K562 (cell line): ENCODE measurements around the gene POLR3GL. TPM values are rescaled to one million over a fixed set of nuclear protein-coding genes. Genes with fewer than 3 reads are reported as not detected.

Experiments
- CBX3 ChIP-seq, 2 experiments: IDR thresholded peaks; 1 replicate in 1 of 2; 2 replicates in 1 of 2; pipeline ENCODE4 v1.6.1; 2012; ENCODE audit warnings: inconsistent platforms in 2 of 2, low read length in 2 of 2, borderline replicate concordance in 1 of 2, control low read depth in 1 of 2
- COPS2 ChIP-seq: fragments of 450-650 bp; conservative IDR thresholded peaks from 2 replicates; pipeline ENCODE4 v1.6.1; 2016; ENCODE audit warnings: mild to moderate bottlenecking, moderate library complexity
- CREM ChIP-seq: IDR thresholded peaks from 2 replicates; pipeline ENCODE4 v1.6.1; 2014; ENCODE audit warnings: antibody characterized with exemption, low read depth
- DPF2 ChIP-seq: fragments of 450-650 bp; IDR thresholded peaks from 2 replicates; pipeline ENCODE4 v1.6.1; 2016
- GTF2E2 ChIP-seq: fragments of 200-800 bp; sonication (Bioruptor generic); IDR thresholded peaks from 2 replicates; pipeline ENCODE4 v1.6.1; 2016; ENCODE audit warnings: missing genetic modification characterization, missing compliant biosample characterization
- JUN ChIP-seq, 2 experiments: sonication (generic) in 1 of 2; formaldehyde crosslinking in 1 of 2; IDR thresholded peaks; 2 replicates each; pipeline versions ENCODE4 v1.6.1 to v1.8.0; 2012 to 2022; ENCODE audit warnings: borderline replicate concordance in 2 of 2, mild to moderate bottlenecking in 2 of 2, improper control_type of control experiment in 1 of 2, low read depth in 1 of 2, low read length in 1 of 2, missing genetic modification reagents in 1 of 2
- JUND ChIP-seq, 2 experiments: IDR thresholded peaks; 2 replicates in 1 of 2; 3 replicates in 1 of 2; pipeline ENCODE4 v1.6.1; 2011; ENCODE audit warnings: borderline replicate concordance in 2 of 2, low read depth in 2 of 2, low read length in 2 of 2, improper control_type of control experiment in 1 of 2, missing biosample characterization in 1 of 2, missing genetic modification characterization in 1 of 2, missing genetic modification reagents in 1 of 2
- MCM3 ChIP-seq: fragments of 450-650 bp; IDR thresholded peaks from 2 replicates; pipeline ENCODE4 v1.6.1; 2016
- NR4A1 ChIP-seq, 2 experiments: fragments of 250-450 bp in 1 of 2; fragments of 450-650 bp in 1 of 2; sonication (Bioruptor Pico) in 1 of 2; IDR thresholded peaks; 2 replicates each; pipeline versions ENCODE4 v1.4.0 to v1.6.1; 2016 to 2020; ENCODE audit warnings: mild to moderate bottlenecking in 2 of 2, missing compliant biosample characterization in 1 of 2, missing genetic modification characterization in 1 of 2, moderate library complexity in 1 of 2
- RBM17 ChIP-seq: fragments of 200-400 bp; formaldehyde crosslinking; IDR thresholded peaks from 2 replicates; pipeline ENCODE4 v1.6.1; 2017; ENCODE audit warnings: low read depth, mild to moderate bottlenecking, low read length, borderline replicate concordance
- RHOXF2B ChIP-seq: fragments of 250-450 bp; sonication (Bioruptor Pico); conservative IDR thresholded peaks from 2 replicates; pipeline ENCODE4 v1.5.1; 2021
- SAFB2 ChIP-seq: fragments of 200-400 bp; formaldehyde crosslinking; IDR thresholded peaks from 2 replicates; pipeline ENCODE4 v1.6.1; 2018; ENCODE audit warnings: borderline replicate concordance, low read length, low read depth, moderate library complexity; ENCODE audit not compliant: severe bottlenecking
- ZC3H11A ChIP-seq: IDR thresholded peaks from 2 replicates; pipeline ENCODE4 v1.6.1; 2012; ENCODE audit warnings: low read depth, low read length, improper control_type of control experiment
- ZNF785 ChIP-seq: fragments of 250-450 bp; sonication (Bioruptor Pico); IDR thresholded peaks from 2 replicates; pipeline ENCODE4 v1.4.0; 2020; ENCODE audit warnings: mild to moderate bottlenecking
- polyA plus RNA-seq, 8 experiments: library from polyadenylated mRNA; depleted of rRNA in 4 of 8; stranded (reverse) in 5 of 8; unstranded in 3 of 8; fragments of >200 nt; fragmentation: Nextera tagmentation in 2 of 8; fragmentation: Illumina TruSeq in 1 of 8; extraction: Ambion mirVana in 2 of 8; extraction: Trizol in 1 of 8; gene quantifications; 2 replicates each; pipeline versions ENCODE4 v1.2.1 to v1.2.3, GENCODE V29; 2011 to 2014; ENCODE audit warnings: inconsistent platforms in 1 of 8, missing spikeins in 1 of 8
- total RNA-seq, 7 experiments: library from RNA; depleted of rRNA in 6 of 7; stranded (reverse); fragments of >200 nt in 6 of 7; fragmentation: Illumina TruSeq in 2 of 7; extraction: Trizol in 2 of 7; gene quantifications; 2 replicates each; pipeline versions ENCODE4 v1.2.1 to v1.2.3, GENCODE V29; 2011 to 2021; ENCODE audit warnings: low replicate concordance in 1 of 7
- TF ChIP-seq, protein P1 (sequence below), 2 experiments: fragments of 450-650 bp in 1 of 2; sonication (generic) in 1 of 2; formaldehyde crosslinking in 1 of 2; IDR thresholded peaks; 2 replicates each; pipeline versions ENCODE4 v1.7.1 to v1.9.0; 2016 to 2022; ENCODE audit warnings: inconsistent platforms in 1 of 2, mild to moderate bottlenecking in 1 of 2, missing genetic modification reagents in 1 of 2
- TF ChIP-seq, protein P2 (sequence below): sonication (generic); formaldehyde crosslinking; IDR thresholded peaks from 2 replicates; pipeline ENCODE4 v1.8.1; 2023; ENCODE audit warnings: mild to moderate bottlenecking, missing genetic modification reagents

POLR3GL gene
- total and polyA plus RNA-seq, 9 of the 15 experiments (the other 6 are each of a cell fraction or from before 2014, with no cell fraction given): 14.6 to 48.4 (median 38.2) TPM

DNA sequence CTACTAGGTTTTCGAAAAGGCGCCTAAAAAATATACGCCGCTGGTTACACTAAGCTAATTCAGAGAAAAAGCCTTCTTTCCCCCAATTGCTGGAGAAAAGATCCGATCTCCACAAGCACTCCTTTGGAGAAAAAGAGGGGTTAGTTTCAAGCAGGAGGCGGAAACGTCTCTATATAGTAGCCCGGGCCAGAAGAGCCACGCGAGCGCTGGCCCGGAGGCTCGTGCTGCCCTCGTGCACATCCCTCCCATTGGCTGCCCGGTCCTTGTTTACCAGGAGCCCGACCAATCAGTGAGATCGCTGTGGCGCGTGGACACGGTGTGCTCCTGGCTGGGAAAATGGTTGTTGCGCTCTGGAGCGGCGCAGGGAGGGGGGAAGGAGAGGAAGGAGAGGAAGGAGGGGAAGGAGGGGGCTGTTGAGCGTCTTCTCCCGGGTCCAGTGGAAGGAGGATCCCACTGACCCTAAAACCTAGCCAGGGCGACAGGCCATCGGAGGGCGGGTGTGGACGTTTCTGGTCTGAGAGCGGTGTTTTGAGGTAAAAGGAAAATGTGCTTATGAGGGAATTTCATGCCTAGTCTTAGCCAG, 32.0 kb downstream of the POLR3GL start, which contains the start of gene TXNIP (continued):
- TF ChIP-seq RBM17: no peak
- TF ChIP-seq NR4A1 (CRISPR knock-in tag; IDR thresholded peaks at IDR 0.05): no peak
- TF ChIP-seq NR4A1 (tag; IDR thresholded peaks at IDR 0.05): no peak
- no peak for TF ChIP-seq MCM3
- TF ChIP-seq RHOXF2B (CRISPR knock-in tag): no peak
- TF ChIP-seq CREM: peak; percentile 72
- no peak for TF ChIP-seq ZNF785 (CRISPR knock-in tag)
- no peak for TF ChIP-seq SAFB2
- no peak for TF ChIP-seq ZC3H11A
- TF ChIP-seq JUN (IDR thresholded peaks at IDR 0.05; ENCODE audit: borderline replicate concordance, low read depth, low read length): peak; percentile 85; the same call in 1 of the 2 replicates
- peak; percentile 41; the same call in 1 of the 2 replicates for TF ChIP-seq JUN (CRISPR knock-in tag; IDR thresholded peaks at IDR 0.05; ENCODE audit: borderline replicate concordance)
- peak; percentile 8; the same call in 1 of the 2 replicates for TF ChIP-seq DPF2
- TF ChIP-seq, protein P1, sequence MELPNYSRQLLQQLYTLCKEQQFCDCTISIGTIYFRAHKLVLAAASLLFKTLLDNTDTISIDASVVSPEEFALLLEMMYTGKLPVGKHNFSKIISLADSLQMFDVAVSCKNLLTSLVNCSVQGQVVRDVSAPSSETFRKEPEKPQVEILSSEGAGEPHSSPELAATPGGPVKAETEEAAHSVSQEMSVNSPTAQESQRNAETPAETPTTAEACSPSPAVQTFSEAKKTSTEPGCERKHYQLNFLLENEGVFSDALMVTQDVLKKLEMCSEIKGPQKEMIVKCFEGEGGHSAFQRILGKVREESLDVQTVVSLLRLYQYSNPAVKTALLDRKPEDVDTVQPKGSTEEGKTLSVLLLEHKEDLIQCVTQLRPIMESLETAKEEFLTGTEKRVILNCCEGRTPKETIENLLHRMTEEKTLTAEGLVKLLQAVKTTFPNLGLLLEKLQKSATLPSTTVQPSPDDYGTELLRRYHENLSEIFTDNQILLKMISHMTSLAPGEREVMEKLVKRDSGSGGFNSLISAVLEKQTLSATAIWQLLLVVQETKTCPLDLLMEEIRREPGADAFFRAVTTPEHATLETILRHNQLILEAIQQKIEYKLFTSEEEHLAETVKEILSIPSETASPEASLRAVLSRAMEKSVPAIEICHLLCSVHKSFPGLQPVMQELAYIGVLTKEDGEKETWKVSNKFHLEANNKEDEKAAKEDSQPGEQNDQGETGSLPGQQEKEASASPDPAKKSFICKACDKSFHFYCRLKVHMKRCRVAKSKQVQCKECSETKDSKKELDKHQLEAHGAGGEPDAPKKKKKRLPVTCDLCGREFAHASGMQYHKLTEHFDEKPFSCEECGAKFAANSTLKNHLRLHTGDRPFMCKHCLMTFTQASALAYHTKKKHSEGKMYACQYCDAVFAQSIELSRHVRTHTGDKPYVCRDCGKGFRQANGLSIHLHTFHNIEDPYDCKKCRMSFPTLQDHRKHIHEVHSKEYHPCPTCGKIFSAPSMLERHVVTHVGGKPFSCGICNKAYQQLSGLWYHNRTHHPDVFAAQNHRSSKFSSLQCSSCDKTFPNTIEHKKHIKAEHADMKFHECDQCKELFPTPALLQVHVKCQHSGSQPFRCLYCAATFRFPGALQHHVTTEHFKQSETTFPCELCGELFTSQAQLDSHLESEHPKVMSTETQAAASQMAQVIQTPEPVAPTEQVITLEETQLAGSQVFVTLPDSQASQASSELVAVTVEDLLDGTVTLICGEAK (IDR thresholded peaks at IDR 0.05): peak; percentile 40; the same call in 1 of the 2 replicates
- TF ChIP-seq, protein P1 (CRISPR knock-in tag; IDR thresholded peaks at IDR 0.05): no peak
- TF ChIP-seq JUND (IDR thresholded peaks at IDR 0.05; ENCODE audit: borderline replicate concordance, low read depth, low read length): peak; percentile 51; the same call in 1 of the 2 replicates
- peak; percentile 29; the same call in 1 of the 3 replicates for TF ChIP-seq JUND (tag; IDR thresholded peaks at IDR 0.05; ENCODE audit: borderline replicate concordance, low read depth, low read length)
- no peak for TF ChIP-seq COPS2
- no peak for TF ChIP-seq CBX3 (IDR thresholded peaks at IDR 0.05; ENCODE audit: borderline replicate concordance in 1 of 2, low read length in 2 of 2)
- peak; percentile 100 for TF ChIP-seq GTF2E2
- TF ChIP-seq, protein P2, sequence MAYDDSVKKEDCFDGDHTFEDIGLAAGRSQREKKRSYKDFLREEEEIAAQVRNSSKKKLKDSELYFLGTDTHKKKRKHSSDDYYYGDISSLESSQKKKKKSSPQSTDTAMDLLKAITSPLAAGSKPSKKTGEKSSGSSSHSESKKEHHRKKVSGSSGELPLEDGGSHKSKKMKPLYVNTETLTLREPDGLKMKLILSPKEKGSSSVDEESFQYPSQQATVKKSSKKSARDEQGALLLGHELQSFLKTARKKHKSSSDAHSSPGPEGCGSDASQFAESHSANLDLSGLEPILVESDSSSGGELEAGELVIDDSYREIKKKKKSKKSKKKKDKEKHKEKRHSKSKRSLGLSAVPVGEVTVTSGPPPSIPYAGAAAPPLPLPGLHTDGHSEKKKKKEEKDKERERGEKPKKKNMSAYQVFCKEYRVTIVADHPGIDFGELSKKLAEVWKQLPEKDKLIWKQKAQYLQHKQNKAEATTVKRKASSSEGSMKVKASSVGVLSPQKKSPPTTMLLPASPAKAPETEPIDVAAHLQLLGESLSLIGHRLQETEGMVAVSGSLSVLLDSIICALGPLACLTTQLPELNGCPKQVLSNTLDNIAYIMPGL (CRISPR knock-in tag): no peak
